CD4-positive, alpha-beta T cell treated with Interleukin-15 for 4 hours (primary cell): Measurements from ENCODE around the gene DGKA.
"Not testable (repeated sequence)": the region's sequence is repeated elsewhere in the genome, so short reads cannot be mapped to it uniquely, and the experiment has no call there.

Experiments
- DNase-seq: peaks from one replicate; pipeline ENCODE4 v3.0.0-alpha.2; 2020; ENCODE audit warnings: low spot score

DGKA gene

DNA sequence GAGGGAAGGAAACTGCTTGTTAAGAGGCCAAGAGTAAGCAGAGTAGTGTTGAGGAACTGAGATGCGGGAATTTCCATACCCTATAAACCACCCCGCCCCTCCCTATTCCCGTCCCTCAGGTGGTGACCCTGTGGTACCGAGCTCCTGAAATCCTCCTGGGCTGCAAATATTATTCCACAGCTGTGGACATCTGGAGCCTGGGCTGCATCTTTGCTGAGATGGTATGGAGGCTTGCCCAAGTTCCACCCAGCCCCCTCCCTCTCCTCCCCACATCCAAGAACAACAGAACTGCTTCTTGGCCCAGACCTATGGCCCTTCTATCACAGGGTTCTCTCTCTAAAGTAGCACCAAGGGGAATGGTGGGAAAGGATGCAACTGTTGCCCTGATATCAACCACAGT lies 38.4 kb downstream of the DGKA start:
- no peak for DNase-seq

- DNase-seq: no peak
These were observed 39.8 kb downstream of the DGKA start for GRCh38 chr12:55970775-55971174.

GRCh38 chr12:55972042-55972441 lies 41.1 kb downstream of the DGKA start:
- DNase-seq: no peak

- DNase-seq: no peak
These were observed 41.5 kb downstream of the DGKA start for GRCh38 chr12:55972456-55972855.

DNA sequence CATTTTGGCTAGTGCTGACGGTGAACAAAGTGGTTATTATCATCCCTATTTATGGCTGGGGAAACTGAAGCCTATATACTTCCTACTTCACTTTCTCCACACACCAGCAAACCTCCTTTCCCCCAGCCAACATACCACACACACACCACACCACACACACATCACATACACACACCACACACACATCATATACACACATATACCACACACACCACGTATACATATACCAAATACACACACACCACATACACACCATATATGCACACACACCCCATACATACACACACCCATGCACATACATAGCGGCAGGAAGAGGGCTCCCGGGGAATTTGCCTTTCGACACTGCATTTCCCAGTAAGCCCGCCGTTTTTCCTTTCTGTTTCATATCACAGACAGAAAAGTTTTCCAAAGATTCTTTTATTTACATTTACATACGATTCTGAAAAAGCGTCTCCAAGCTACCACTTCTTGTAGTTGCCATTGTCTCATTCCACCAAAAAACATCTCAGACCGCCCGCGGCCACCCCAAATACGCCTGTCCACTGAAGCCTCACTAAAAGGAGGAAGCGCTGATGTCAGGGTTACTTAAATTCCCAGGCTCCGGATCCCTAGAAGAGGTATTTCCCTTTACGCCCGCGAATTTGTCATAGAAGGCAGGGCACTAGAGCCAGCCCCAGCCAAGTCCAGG lies 42.1 kb downstream of the DGKA start:
- peak; percentile 12 for DNase-seq

- DNase-seq: peak; percentile 100
These were observed 42.8 kb downstream of the DGKA start, which contains the start of gene RAB5B for GRCh38 chr12:55973599-55974307. RAB5B (plus strand) TSS chr12:55974078; CDS start chr12:55986961, 12,883 bp downstream.

- peak; percentile 38 for DNase-seq
These were observed 43.4 kb downstream of the DGKA start for GRCh38 chr12:55974308-55974730.

- DNase-seq: no peak
These were observed 47.4 kb downstream of the DGKA start for GRCh38 chr12:55978393-55978792.

- DNase-seq: no peak
These were observed 48.1 kb downstream of the DGKA start for GRCh38 chr12:55979069-55979468.

DNA sequence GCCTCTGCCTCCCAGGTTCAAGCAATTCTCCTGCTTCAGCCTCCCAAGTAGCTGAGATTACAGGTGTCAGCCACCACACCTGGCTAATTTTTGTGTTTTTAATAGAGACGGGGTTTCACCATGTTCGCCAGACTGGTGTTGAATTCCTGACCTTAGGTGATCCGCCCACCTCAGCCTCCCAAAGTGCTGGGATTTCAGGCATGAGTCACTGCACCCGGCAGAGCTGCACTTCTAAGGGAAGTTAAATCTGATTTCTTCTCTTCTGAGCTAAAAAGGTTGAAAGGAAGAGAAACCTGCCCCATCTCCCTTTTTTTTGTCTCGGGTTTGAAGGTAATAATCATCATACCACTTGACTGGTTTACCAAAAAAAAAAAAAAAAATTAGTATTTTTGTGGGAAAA lies 50.9 kb downstream of the DGKA start:
- not testable (repeated sequence) for DNase-seq

- no peak for DNase-seq
These were observed 51.5 kb downstream of the DGKA start for GRCh38 chr12:55982319-55982936.

- DNase-seq: no peak
These were observed 52.4 kb downstream of the DGKA start for GRCh38 chr12:55983232-55983842.

GRCh38 chr12:55984861-55985260 lies 53.9 kb downstream of the DGKA start:
- no peak for DNase-seq

- no peak for DNase-seq
These were observed 54.4 kb downstream of the DGKA start for GRCh38 chr12:55985341-55985740.

- DNase-seq: not testable (repeated sequence)
These were observed 55.0 kb downstream of the DGKA start for GRCh38 chr12:55985976-55986375.

DNA sequence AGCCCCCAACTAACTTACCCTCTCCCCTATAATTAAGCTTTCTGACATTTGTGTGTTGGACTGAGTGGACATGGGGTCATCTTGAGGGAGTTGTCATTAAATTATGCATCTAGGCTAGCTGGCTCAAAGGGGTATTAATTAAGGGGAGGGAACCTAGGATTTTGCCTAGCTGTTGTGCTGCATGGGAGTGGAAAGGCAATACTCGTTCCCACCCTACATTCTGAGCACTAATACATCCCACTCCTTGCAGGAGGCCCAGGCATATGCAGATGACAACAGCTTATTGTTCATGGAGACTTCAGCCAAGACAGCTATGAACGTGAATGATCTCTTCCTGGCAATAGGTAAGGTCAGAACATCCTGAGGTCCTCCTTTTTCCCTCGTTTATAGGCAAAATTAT lies 60.1 kb downstream of the DGKA start:
- DNase-seq: no peak

DNA sequence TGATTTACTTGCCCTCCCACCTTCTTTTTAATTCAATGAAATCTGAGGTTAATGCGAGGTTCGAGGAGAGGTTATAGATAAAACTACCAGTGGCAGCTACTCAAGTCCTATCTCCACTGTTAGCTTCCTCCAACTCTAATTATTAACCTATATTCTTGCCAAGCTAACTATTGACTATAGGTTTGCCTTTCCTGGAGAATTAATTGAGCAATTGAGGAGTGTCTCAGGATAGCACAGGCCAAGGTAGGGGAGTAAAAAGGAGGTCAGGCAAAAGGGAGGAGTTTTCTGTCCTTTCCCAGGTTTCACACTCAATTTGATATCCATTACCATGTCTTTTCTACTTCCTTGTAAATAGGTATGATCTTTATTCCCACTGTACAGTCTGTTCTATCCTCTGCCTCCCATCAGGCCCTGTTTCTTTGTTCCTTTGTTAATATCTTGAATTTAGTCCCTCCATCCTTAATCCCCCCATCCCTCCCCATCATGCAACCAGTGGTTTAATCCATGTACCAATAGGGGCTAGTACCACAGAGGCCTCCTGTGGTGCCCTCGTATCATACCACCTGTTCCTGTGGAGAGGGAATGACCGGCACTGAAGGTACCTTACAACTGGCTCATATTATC lies 62.4 kb downstream of the DGKA start:
- DNase-seq: no peak

- DNase-seq: no peak
These were observed 64.4 kb downstream of the DGKA start for GRCh38 chr12:55995366-55995765.

DNA sequence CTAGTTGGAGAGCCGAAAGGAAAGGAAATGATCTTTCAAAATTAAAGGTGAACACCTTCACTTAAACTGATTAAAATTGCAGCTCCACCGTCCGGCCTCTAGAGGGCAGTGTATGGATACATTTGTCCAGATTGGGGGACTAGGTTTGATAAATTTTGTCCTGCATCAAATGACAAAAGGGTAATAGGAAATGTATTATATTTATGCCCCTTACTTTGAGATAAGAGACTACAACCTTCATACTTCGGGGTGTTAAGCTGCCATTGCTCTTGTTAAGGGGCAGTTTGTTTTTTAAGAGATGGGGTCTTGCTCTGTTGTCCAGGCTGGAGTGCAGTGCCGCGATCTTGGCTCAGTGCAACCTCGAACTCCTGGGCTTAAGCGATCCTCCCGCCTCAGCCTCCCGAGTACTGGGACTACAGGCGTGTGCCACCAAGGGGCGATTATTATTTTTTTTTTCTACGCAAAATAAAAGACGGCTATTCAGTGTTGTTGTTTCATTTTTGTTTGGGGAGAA lies 65.3 kb downstream of the DGKA start:
- peak; percentile 82 for DNase-seq

GRCh38 chr12:55996715-55997534 lies 66.0 kb downstream of the DGKA start, which contains the start of gene SUOX:
SUOX (plus strand) TSS chr12:55997276; CDS start chr12:56002222, 4,946 bp downstream.
- DNase-seq: peak; percentile 26

DNA sequence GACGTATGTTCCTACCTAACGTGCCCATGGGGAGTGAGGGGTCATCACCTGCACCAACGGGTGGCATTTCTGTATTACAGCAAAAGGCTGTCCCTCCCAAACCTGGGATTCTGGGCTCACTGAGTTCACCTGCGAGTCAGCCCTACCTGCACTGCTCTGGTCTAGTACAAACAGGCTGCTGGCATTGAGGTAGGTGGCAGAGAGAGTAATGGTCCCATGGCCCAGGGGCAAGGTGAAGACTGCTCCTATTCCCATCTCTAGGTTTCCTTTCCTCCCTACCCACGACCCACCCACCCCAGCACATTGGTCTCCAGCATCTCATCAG lies 66.5 kb downstream of the DGKA start:
- no peak for DNase-seq
